DOHH2 (cell line): ENCODE results near the gene RMC1.

Experiments
- H3F3A ChIP-seq: fragments of 200-600 bp; sonication (generic), shearing (Covaris generic); 2 replicates; pipeline ENCODE4 v1.6.0; 2016; ENCODE audit warnings: antibody characterized with exemption, mild to moderate bottlenecking; ENCODE audit not compliant: control insufficient read depth, insufficient read depth
- H3K27ac ChIP-seq: fragments of 200-600 bp; sonication (generic); 2 replicates; pipeline ENCODE4 v1.5.1; 2014; ENCODE audit warnings: low read depth, mild to moderate bottlenecking, low read length, moderate library complexity
- H3K27me3 ChIP-seq: fragments of 200-600 bp; sonication (generic); 2 replicates; pipeline ENCODE4 v1.6.1; 2014; ENCODE audit warnings: mild to moderate bottlenecking, low read length, mixed read lengths; ENCODE audit not compliant: control insufficient read depth
- H3K36me3 ChIP-seq: fragments of 200-600 bp; sonication (generic); 2 replicates; pipeline ENCODE4 v1.6.1; 2014; ENCODE audit warnings: mild to moderate bottlenecking, low read length, moderate library complexity, mixed read lengths; ENCODE audit not compliant: control insufficient read depth
- H3K4me1 ChIP-seq: fragments of 200-600 bp; sonication (generic); 2 replicates; pipeline ENCODE4 v1.6.1; 2014; ENCODE audit warnings: mild to moderate bottlenecking, low read length, mixed read lengths; ENCODE audit not compliant: control insufficient read depth
- H3K4me2 ChIP-seq: fragments of 200-600 bp; sonication (generic); 2 replicates; pipeline ENCODE4 v1.6.0; 2014; ENCODE audit warnings: mild to moderate bottlenecking, low read length, moderate library complexity
- H3K4me3 ChIP-seq: fragments of 200-600 bp; sonication (generic); 2 replicates; pipeline ENCODE4 v1.5.1; 2014; ENCODE audit warnings: mild to moderate bottlenecking, low read length, mixed read lengths
- H3K79me2 ChIP-seq: fragments of 200-600 bp; sonication (generic); 2 replicates; pipeline ENCODE4 v1.6.1; 2014; ENCODE audit warnings: mild to moderate bottlenecking, low read length, mixed read lengths; ENCODE audit not compliant: control insufficient read depth
- H3K9me2 ChIP-seq: fragments of 200-600 bp; sonication (generic); replicated peaks from 2 replicates; pipeline ENCODE4 v1.6.1; 2014; ENCODE audit warnings: mild to moderate bottlenecking, low read length, mixed read lengths; ENCODE audit not compliant: control insufficient read depth
- H3K9me3 ChIP-seq: fragments of 200-600 bp; sonication (generic); 2 replicates; pipeline ENCODE4 v1.6.1; 2014; ENCODE audit warnings: antibody characterized with exemption, low read length, mixed read lengths; ENCODE audit not compliant: control insufficient read depth, insufficient read depth
- H4K20me1 ChIP-seq: fragments of 200-600 bp; sonication (generic); 2 replicates; pipeline ENCODE4 v1.6.0; 2014; ENCODE audit warnings: low read depth, mild to moderate bottlenecking, antibody characterized with exemption, low read length, moderate library complexity; ENCODE audit not compliant: control insufficient read depth, insufficient read depth
- CTCF ChIP-seq: fragments of 200-600 bp; sonication (generic); IDR thresholded peaks from one replicate; pipeline ENCODE4 v1.5.1; 2014; ENCODE audit warnings: antibody characterized with exemption, mild to moderate bottlenecking, low read depth, low read length; ENCODE audit not compliant: poor library complexity, severe bottlenecking
- EZH2phosphoT487 ChIP-seq: fragments of 200-600 bp; sonication (generic); IDR thresholded peaks from 2 replicates; pipeline ENCODE4 v1.6.1; 2017; ENCODE audit warnings: borderline replicate concordance, mild to moderate bottlenecking, antibody characterized with exemption, low read length, moderate library complexity, mixed read lengths

The RMC1 gene

GRCh38 chr18:23526501-23527063 is 23.3 kb downstream of the RMC1 start:
- H3K27ac ChIP-seq: no peak overlapping the region
- H3K9me3 ChIP-seq: no peaks in the 10 kb centered on the region
- no peaks in the 10 kb centered on the region for H3K27me3 ChIP-seq
- H3K4me2 ChIP-seq: no peak overlapping the region
- TF ChIP-seq EZH2phosphoT487: no peak
- no peak for TF ChIP-seq CTCF
- H3K4me1 ChIP-seq: no peaks in the 10 kb centered on the region
- H3K79me2 ChIP-seq: no peaks in the 10 kb centered on the region
- H3K4me3 ChIP-seq: no peak overlapping the region
- peaks cover 82% of the 10 kb centered on the region for H3K36me3 ChIP-seq
- no peaks in the 10 kb centered on the region for H3K9me2 ChIP-seq
- no peaks in the 10 kb centered on the region for H4K20me1 ChIP-seq
- no peaks in the 10 kb centered on the region for H3F3A ChIP-seq

- Histone ChIP-seq H4K20me1 (no peaks in the 10 kb centered on the region), H3K9me2 (no peaks in the 10 kb centered on the region), H3F3A (no peaks in the 10 kb centered on the region; the same call in 1 of the 2 replicates), H3K36me3 (peaks cover 85% of the 10 kb centered on the region), H3K27ac (no peak overlapping the region), H3K4me1 (no peaks in the 10 kb centered on the region), H3K79me2 (no peaks in the 10 kb centered on the region), H3K4me2 (no peak overlapping the region), H3K9me3 (no peaks in the 10 kb centered on the region), H3K27me3 (no peaks in the 10 kb centered on the region), H3K4me3 (no peak overlapping the region)
- TF ChIP-seq CTCF (no peak), EZH2phosphoT487 (no peak)
Observed at GRCh38 chr18:23528580-23529472, 25.5 kb downstream of the RMC1 start.

- H3K9me2 ChIP-seq: no peaks in the 10 kb centered on the region
- H4K20me1 ChIP-seq: no peaks in the 10 kb centered on the region
- H3K4me1 ChIP-seq: no peaks in the 10 kb centered on the region
- H3K27ac ChIP-seq: no peak overlapping the region
- peaks cover 86% of the 10 kb centered on the region for H3K36me3 ChIP-seq
- no peaks in the 10 kb centered on the region for H3K27me3 ChIP-seq
- H3F3A ChIP-seq: no peaks in the 10 kb centered on the region; the same call in 1 of the 2 replicates
- no peak overlapping the region for H3K4me2 ChIP-seq
- no peaks in the 10 kb centered on the region for H3K79me2 ChIP-seq
- no peak for TF ChIP-seq EZH2phosphoT487
- TF ChIP-seq CTCF: no peak
- H3K4me3 ChIP-seq: no peak overlapping the region
- H3K9me3 ChIP-seq: no peaks in the 10 kb centered on the region
Observed at GRCh38 chr18:23529604-23530003, 26.3 kb downstream of the RMC1 start.
